ENCODE results near the gene SELENBP1.
"Not testable (repeated sequence)": the region's sequence is repeated elsewhere in the genome, so short reads cannot be mapped to it uniquely, and the experiment has no call there.

Gene SELENBP1

GRCh38 chr1:151377150-151377884 is 4.8 kb upstream of the SELENBP1 start:
- no peak for DNase-seq

GRCh38 chr1:151373196-151373595 is 691 bp upstream of the SELENBP1 start:
- DNase-seq: no peak

- DNase-seq: peak in 42 of 51 donors; percentile 7 to 67 (median 44)
Measured at GRCh38 chr1:151371370-151372057, 991 bp downstream of the SELENBP1 start.

GRCh38 chr1:151370211-151370911 is 2.1 kb downstream of the SELENBP1 start:
- DNase-seq: peak in 4 of 51 donors; percentile 1 to 11 (median 4)

- DNase-seq: no peak
Measured at GRCh38 chr1:151369621-151370048, 2.9 kb downstream of the SELENBP1 start.

- DNase-seq: no peak
Measured at GRCh38 chr1:151369302-151369610, 3.2 kb downstream of the SELENBP1 start.

- DNase-seq: no peak
Measured at GRCh38 chr1:151368393-151369301, 3.9 kb downstream of the SELENBP1 start.

GRCh38 chr1:151367658-151368392 is 4.7 kb downstream of the SELENBP1 start:
- DNase-seq: peak in 3 of 51 donors; percentile 8 to 25 (median 9)

- no peak for DNase-seq
Measured at GRCh38 chr1:151364996-151365395, 7.5 kb downstream of the SELENBP1 start.

GRCh38 chr1:151362308-151363155 is 10.0 kb downstream of the SELENBP1 start:
- DNase-seq: no peak

GRCh38 chr1:151361883-151362282 is 10.6 kb downstream of the SELENBP1 start:
- no peak for DNase-seq

GRCh38 chr1:151356696-151357095 is 15.8 kb downstream of the SELENBP1 start:
- no peak for DNase-seq

GRCh38 chr1:151352021-151352718 is 20.3 kb downstream of the SELENBP1 start:
- DNase-seq: no peak

GRCh38 chr1:151350323-151350722 is 22.2 kb downstream of the SELENBP1 start:
- not testable (repeated sequence) for DNase-seq

GRCh38 chr1:151347523-151348246 is 24.8 kb downstream of the SELENBP1 start:
- DNase-seq: no peak

- DNase-seq: peak; percentile 41 to 97 (median 88)
Measured at GRCh38 chr1:151346769-151347522, 25.6 kb downstream of the SELENBP1 start, which contains the start of gene RFX5. Gene RFX5, minus strand, starts transcription at chr1:151347252. Its CDS starts 932 bp downstream, at chr1:151346320.

GRCh38 chr1:151346082-151346768 is 26.3 kb downstream of the SELENBP1 start:
- peak in 2 of 51 donors; percentile 3 to 9 for DNase-seq

Measured in hypothalamus (tissue), 51 donors.